IMR-90 (cell line): ENCODE data around the gene CLDN6.

Source experiments
- RAD21 ChIP-seq: IDR thresholded peaks from 2 replicates; pipeline ENCODE4 v1.6.1; 2012; ENCODE audit warnings: low read length, improper control_type of control experiment
- RCOR1 ChIP-seq: IDR thresholded peaks from 2 replicates; pipeline ENCODE4 v1.6.1; 2012; ENCODE audit warnings: mild to moderate bottlenecking, low read length, improper control_type of control experiment; ENCODE audit not compliant: insufficient replicate concordance
- RFX5 ChIP-seq: IDR thresholded peaks from 2 replicates; pipeline ENCODE4 v1.8.0; 2012; ENCODE audit warnings: low read depth, mild to moderate bottlenecking, low read length, moderate library complexity
- TF ChIP-seq, protein P1 (sequence below): conservative IDR thresholded peaks from 2 replicates; pipeline ENCODE4 v1.5.1; 2012; ENCODE audit warnings: mild to moderate bottlenecking, low read depth, low read length, improper control_type of control experiment

DNA sequence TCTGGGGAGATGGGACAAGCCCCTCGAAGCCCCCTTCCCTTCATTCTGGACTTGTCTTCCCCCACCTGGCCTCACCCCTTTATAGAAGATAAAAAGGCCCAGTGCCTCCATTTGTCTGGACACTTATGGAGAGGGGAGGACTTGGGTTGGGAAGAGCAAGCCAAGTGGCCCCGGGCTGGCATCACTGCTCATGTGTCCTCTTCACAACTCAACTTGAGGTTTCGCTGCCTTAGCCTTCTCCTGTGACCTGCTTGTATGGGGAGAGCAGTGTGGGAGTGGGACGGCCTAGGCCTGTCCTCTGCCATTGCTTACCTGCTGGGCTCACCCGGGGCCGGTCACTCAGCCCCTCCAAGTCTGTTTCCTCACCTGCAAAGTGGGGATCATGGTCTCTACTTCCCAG, 47.4 kb downstream of the CLDN6 start:
- TF ChIP-seq, protein P1, sequence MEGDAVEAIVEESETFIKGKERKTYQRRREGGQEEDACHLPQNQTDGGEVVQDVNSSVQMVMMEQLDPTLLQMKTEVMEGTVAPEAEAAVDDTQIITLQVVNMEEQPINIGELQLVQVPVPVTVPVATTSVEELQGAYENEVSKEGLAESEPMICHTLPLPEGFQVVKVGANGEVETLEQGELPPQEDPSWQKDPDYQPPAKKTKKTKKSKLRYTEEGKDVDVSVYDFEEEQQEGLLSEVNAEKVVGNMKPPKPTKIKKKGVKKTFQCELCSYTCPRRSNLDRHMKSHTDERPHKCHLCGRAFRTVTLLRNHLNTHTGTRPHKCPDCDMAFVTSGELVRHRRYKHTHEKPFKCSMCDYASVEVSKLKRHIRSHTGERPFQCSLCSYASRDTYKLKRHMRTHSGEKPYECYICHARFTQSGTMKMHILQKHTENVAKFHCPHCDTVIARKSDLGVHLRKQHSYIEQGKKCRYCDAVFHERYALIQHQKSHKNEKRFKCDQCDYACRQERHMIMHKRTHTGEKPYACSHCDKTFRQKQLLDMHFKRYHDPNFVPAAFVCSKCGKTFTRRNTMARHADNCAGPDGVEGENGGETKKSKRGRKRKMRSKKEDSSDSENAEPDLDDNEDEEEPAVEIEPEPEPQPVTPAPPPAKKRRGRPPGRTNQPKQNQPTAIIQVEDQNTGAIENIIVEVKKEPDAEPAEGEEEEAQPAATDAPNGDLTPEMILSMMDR: no peak
- TF ChIP-seq RFX5 (no peak), RCOR1 (no peak), RAD21 (no peak)
